ENCODE measurements around the gene TGIF1.

TGIF1 gene

GRCh38 chr18:3482258-3482657 lies 32.3 kb downstream of the TGIF1 start:
- no peak for DNase-seq (ENCODE audit: low read depth in 2 of 2)

DNA sequence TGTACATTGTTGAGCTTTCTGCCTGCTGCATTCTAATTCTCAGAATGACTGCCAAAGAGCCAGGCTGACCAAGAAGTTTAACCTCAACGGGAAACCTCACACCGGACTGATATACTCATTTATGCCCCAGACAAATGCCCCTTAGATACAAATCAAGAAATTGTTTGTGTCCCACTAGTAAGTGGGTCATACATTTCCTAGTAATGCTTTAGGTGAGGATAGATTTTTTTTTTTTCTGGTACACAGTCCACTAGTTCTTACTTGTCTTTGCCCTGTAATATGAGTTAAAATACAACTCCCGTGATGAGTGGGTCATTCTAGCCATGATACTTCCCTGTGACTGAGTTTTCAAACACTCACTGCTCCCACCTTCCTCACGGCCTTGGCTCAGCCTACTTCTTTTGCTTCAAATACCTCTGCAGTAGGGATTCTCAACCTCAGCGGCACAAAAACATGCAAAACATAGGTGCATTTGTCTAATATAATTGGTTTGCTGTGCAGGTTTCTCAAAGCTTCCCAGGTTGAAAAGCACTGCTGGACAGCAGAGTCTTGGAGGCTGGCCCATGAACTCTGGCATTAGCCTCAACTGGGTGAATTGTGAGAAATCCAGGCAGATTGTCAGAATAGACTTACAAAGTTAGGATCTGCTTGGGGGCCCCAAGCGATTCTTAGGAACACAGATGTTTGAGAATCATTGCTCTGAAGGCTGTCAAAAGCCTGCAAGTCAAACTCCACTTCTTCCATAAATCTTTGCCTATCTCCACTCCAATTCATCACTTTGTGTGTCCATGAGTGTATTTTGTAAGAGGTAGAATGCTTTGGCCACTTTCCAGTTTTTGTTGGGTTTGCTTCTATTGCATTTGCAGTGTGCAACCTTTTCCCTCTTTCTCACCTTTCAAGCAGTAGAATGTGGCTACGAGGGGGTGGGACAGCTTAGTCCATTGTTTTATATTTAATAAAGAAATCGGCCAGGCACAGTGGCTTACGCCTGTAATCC lies 35.5 kb downstream of the TGIF1 start:
- DNase-seq (ENCODE audit: low read depth in 2 of 2) = no peak

DNA sequence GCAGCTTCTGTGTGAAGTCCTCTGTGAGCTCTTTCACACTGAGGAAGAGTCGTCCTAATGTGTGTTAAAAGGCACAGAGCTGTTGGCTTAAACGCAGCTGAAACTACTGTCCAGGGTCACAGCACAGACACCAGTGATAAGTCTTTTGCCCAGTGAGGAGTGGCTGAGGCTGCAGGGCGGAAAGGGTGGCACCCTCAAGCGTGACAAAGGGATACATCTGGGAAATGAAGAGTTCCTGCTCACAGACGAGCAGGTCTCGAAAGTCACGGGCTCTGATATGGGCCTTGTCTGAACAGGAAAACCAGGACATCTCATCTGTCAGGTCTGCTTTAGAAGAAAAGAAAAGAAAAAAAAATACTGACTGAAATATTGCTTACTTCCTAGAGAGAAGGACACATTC lies 36.5 kb downstream of the TGIF1 start:
- no peak for DNase-seq (ENCODE audit: low read depth in 2 of 2)

DNA sequence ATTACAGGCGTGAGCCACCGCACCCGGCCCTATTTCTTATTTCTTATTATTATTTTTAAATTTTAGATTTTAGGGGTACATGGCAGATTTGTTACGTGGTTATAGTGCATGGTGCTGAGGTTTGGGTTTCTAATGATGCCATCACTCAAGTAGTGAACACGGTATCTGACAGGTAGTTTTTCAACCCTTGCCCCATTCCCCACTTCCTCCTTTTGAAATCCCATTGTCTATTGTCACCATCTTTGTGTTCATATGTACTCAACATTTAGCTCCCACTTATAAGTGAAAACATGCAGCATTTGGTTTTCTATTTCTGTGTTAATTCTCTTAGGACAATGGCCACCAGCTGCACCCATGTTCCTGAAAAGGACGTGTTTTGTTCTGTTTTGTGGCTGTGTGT lies 39.5 kb downstream of the TGIF1 start:
- DNase-seq (ENCODE audit: low read depth in 2 of 2) = no peak

GRCh38 chr18:3491981-3492555 lies 42.1 kb downstream of the TGIF1 start:
- no peak for DNase-seq (ENCODE audit: low read depth in 2 of 2)

- DNase-seq (ENCODE audit: low read depth in 2 of 2) = no peak
These were observed 42.7 kb downstream of the TGIF1 start for GRCh38 chr18:3492721-3493120.

DNA sequence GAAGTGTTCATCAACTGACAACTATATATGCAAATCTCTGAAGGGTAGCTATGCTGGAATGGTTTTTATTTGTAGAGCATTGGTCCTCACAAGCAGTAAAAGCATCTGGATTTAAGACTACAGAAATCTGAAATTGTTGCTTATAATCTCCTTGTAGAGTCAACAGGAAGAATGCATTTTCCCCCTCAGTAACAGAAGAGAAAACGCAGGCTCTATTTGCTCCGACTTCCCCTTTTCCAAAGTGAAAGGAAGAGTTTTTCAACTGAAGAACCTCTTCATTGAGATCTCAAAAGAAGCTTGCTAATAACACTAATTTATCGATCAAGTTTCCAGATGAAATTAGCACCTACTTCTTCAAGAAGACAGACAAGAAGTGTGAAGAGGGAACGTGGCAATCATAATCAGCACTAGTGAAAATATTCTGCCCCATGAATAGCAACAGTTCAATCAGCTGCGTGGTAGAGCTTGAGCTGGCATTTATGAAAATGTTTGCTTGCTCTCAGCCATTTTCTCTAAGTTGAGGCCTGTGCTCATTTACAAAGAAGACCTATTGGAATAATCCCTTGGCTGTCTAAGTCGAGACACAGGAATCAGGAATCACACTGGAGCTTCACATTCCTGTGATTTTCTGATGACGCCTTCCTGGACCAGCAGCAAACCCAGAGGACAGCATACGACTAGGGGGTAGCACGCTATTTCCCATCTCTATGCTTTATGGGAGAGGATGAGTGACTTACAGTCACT lies 43.7 kb downstream of the TGIF1 start:
- DNase-seq (ENCODE audit: low read depth in 2 of 2) = no peak

DNA sequence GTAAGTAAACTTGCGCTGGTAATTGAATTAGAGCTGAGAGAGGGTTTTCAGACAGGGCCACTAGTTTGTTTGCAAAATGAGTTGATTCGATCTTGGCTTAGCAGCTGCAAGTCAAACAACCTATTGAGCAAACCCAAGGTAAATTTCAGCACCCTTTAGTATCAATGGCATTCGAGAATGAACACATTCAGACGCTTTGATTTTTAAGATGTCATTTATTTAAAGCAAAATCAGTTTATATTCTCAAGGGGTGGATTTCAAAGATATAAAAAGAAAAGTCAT lies 44.2 kb downstream of the TGIF1 start:
- DNase-seq (ENCODE audit: low read depth in 2 of 2) = no peak

- no peak for DNase-seq (ENCODE audit: low read depth in 2 of 2)
These were observed 44.6 kb downstream of the TGIF1 start for GRCh38 chr18:3494569-3494968.

GRCh38 chr18:3495691-3496430 lies 45.9 kb downstream of the TGIF1 start:
- no peak for DNase-seq (ENCODE audit: low read depth in 2 of 2)

GRCh38 chr18:3498698-3499471 lies 48.9 kb downstream of the TGIF1 start:
- DNase-seq (ENCODE audit: low read depth in 2 of 2) = peak in 1 of 2 donors; percentile 12

GRCh38 chr18:3499501-3499900 lies 49.5 kb downstream of the TGIF1 start:
- no peak for DNase-seq (ENCODE audit: low read depth in 2 of 2)

- no peak for DNase-seq (ENCODE audit: low read depth in 2 of 2)
These were observed 50.0 kb downstream of the TGIF1 start for GRCh38 chr18:3500016-3500415.

DNA sequence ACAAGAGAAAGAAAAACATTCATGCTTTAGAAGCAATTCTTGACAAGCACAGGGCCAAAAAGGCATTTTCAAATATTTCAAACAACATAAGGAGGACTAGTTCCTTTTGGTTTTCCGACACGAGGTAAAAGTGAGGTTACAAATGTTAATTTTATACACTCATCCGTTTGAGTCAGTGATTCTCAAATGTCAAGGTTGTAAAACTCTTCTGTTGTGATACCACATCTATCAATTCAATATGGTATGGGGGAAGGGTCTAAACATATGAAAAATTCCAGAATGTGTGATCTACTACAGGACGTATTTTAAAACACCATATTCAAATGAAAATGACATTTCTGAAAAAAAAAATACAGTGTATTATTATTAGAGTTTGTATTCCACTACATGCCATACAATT lies 52.7 kb downstream of the TGIF1 start:
- no peak for DNase-seq (ENCODE audit: low read depth in 2 of 2)

- no peak for DNase-seq (ENCODE audit: low read depth in 2 of 2)
These were observed 54.7 kb downstream of the TGIF1 start for GRCh38 chr18:3504637-3505036.

- no peak for DNase-seq (ENCODE audit: low read depth in 2 of 2)
These were observed 58.9 kb downstream of the TGIF1 start for GRCh38 chr18:3508576-3509549.

Data from stimulated activated CD4-positive, alpha-beta T cell treated with anti-CD3 and anti-CD28 coated beads, Interleukin-1b, Interleukin-23, amount 100 ng/mL, for 4 hours (primary cell).